Keratinocyte (primary cell): ENCODE results near the gene ZDHHC9. TPM values are rescaled to one million over a fixed set of nuclear protein-coding genes. Genes with fewer than 3 reads are reported as not detected.

Experiments
- DNase-seq: peaks from one replicate; pipeline ENCODE4 v3.0.0-alpha.2; 2011; ENCODE audit warnings: low read depth, missing footprints, low spot score
- FAIRE-seq: peaks from 2 replicates; lab custom pipeline; 2011; peaks lifted over from hg19 to GRCh38; lab: Jason Lieb, UNC
- H2AFZ ChIP-seq: 2 replicates; pipeline ENCODE4 v1.6.0; 2012; ENCODE audit warnings: low read length, control low read depth, inconsistent platforms; ENCODE audit not compliant: control insufficient read depth
- H3K27ac ChIP-seq: 2 replicates; pipeline ENCODE4 v1.5.1; 2011; ENCODE audit warnings: low read length; ENCODE audit not compliant: control insufficient read depth, insufficient read depth
- H3K27me3 ChIP-seq: 3 replicates; pipeline ENCODE4 v1.6.0; 2011; ENCODE audit warnings: low read length; ENCODE audit not compliant: control insufficient read depth, insufficient read depth; ENCODE audit errors: extremely low read depth
- H3K36me3 ChIP-seq, 2 experiments: 2 replicates in 1 of 2; 3 replicates in 1 of 2; pipeline ENCODE4 v1.5.1; 2011; ENCODE audit warnings: low read length in 2 of 2, mild to moderate bottlenecking in 1 of 2; ENCODE audit not compliant: control insufficient read depth in 2 of 2, insufficient read depth in 2 of 2; ENCODE audit errors: extremely low read depth in 1 of 2
- H3K4me1 ChIP-seq: 3 replicates; pipeline ENCODE4 v1.5.1; 2011; ENCODE audit warnings: low read length; ENCODE audit not compliant: control insufficient read depth, insufficient read depth; ENCODE audit errors: extremely low read depth
- H3K4me2 ChIP-seq: 3 replicates; pipeline ENCODE4 v1.6.0; 2011; ENCODE audit warnings: low read depth, low read length; ENCODE audit not compliant: control insufficient read depth, insufficient read depth; ENCODE audit errors: extremely low read depth
- H3K4me3 ChIP-seq, 3 experiments: fragments of 200-600 bp in 1 of 3; sonication (generic) in 1 of 3; 2 replicates in 2 of 3; 3 replicates in 1 of 3; pipeline ENCODE4 v1.5.1; 2011 to 2016; ENCODE audit warnings: low read length in 3 of 3, mild to moderate bottlenecking in 3 of 3, control low read depth in 2 of 3, inconsistent platforms in 1 of 3, low read depth in 1 of 3, mixed read lengths in 1 of 3, mixed run types in 1 of 3, moderate library complexity in 1 of 3; ENCODE audit not compliant: control insufficient read depth in 2 of 3, insufficient read depth in 2 of 3; ENCODE audit errors: extremely low read depth in 1 of 3
- H3K79me2 ChIP-seq: 2 replicates; pipeline ENCODE4 v1.6.0; 2012; ENCODE audit warnings: low read length; ENCODE audit not compliant: control insufficient read depth, insufficient read depth
- H3K9ac ChIP-seq: 3 replicates; pipeline ENCODE4 v1.6.0; 2011; ENCODE audit warnings: low read length; ENCODE audit not compliant: control insufficient read depth, insufficient read depth; ENCODE audit errors: extremely low read depth
- H3K9me1 ChIP-seq: 3 replicates; pipeline ENCODE4 v1.6.0; 2011; ENCODE audit warnings: low read length; ENCODE audit not compliant: control insufficient read depth, insufficient read depth; ENCODE audit errors: extremely low read depth
- H3K9me3 ChIP-seq: 2 replicates; pipeline ENCODE4 v1.5.1; 2012; ENCODE audit warnings: low read depth, low read length; ENCODE audit not compliant: control insufficient read depth
- H4K20me1 ChIP-seq: 3 replicates; pipeline ENCODE4 v1.6.0; 2011; ENCODE audit warnings: low read length; ENCODE audit not compliant: control insufficient read depth, insufficient read depth; ENCODE audit errors: extremely low read depth
- CTCF ChIP-seq, 3 experiments: IDR thresholded peaks in 1 of 3; conservative IDR thresholded peaks in 1 of 3; optimal IDR thresholded peaks in 1 of 3; 2 replicates in 2 of 3; 3 replicates in 1 of 3; pipeline versions ENCODE3 to v1.5.1; 2011; ENCODE audit warnings: low read length in 3 of 3, mild to moderate bottlenecking in 3 of 3, moderate library complexity in 2 of 3, control low read depth in 1 of 3, inconsistent platforms in 1 of 3; ENCODE audit not compliant: insufficient read depth in 2 of 3; ENCODE audit errors: extremely low read depth in 1 of 3
- EZH2 ChIP-seq: IDR thresholded peaks from one replicate; pipeline ENCODE4 v1.6.1; 2012; ENCODE audit warnings: inconsistent platforms, mild to moderate bottlenecking, low read length, moderate library complexity
- dilution Hi-C: fragments of 300-500 bp; cut with MboI; formaldehyde crosslinking; loops from one replicate; pipeline ENCODE4 v1.7.0; 2020; ENCODE audit warnings: low sequenced_read_pairs; ENCODE audit not compliant: extremely low pct_ligation_motif_present
- polyA plus RNA-seq, 5 experiments: library from polyadenylated mRNA; depleted of rRNA in 3 of 5; stranded (reverse) in 3 of 5; stranded (forward) in 1 of 5; unstranded in 1 of 5; fragments of >200 nt; gene quantifications; 1 replicate in 1 of 5; 2 replicates in 3 of 5; 3 replicates in 1 of 5; pipeline versions ENCODE4 v1.2.1 to v1.2.3, GENCODE V29; 2011 to 2012; ENCODE audit warnings: missing spikeins in 2 of 5, low read depth in 1 of 5, low replicate concordance in 1 of 5

The ZDHHC9 gene
- polyA plus RNA-seq, 1 donor (not counting 4 experiments of a cell fraction or from before 2014, with no cell fraction given) = 30.0 TPM

- no peak for DNase-seq
- Histone ChIP-seq H3K9me1 (no peaks in the 10 kb centered on the region), H4K20me1 (no peaks in the 10 kb centered on the region), H3K4me3 (no peak overlapping the region), H3K9ac (no peak overlapping the region), H3K9me3 (no peaks in the 10 kb centered on the region), H3K79me2 (no peaks in the 10 kb centered on the region), H3K4me2 (no peak overlapping the region), H3K4me1 (no peaks in the 10 kb centered on the region), H2AFZ (no peak overlapping the region), H3K27ac (no peak overlapping the region), H3K36me3 (no peaks in the 10 kb centered on the region), H3K27me3 (no peaks in the 10 kb centered on the region)
- no peak for FAIRE-seq
- TF ChIP-seq EZH2 (no peak), CTCF (optimal IDR thresholded peaks at IDR 0.05 in 1 of 3, IDR thresholded peaks at IDR 0.05 in 1 of 3, conservative IDR thresholded peaks at IDR 0.05 in 1 of 3; ENCODE audit: extremely low read depth in 1 of 3, insufficient read depth in 2 of 3, low read length in 3 of 3) (no peak)
- dilution Hi-C loops = no loop called here
These were observed 40.8 kb downstream of the ZDHHC9 start for GRCh38 chrX:129802863-129803262.

GRCh38 chrX:129800186-129800585 lies 43.5 kb downstream of the ZDHHC9 start:
- DNase-seq (no peak), FAIRE-seq (no peak)
- Histone ChIP-seq H3K27ac (no peak overlapping the region), H4K20me1 (no peaks in the 10 kb centered on the region), H3K9ac (no peak overlapping the region), H3K9me3 (no peaks in the 10 kb centered on the region), H2AFZ (no peak overlapping the region), H3K4me2 (no peak overlapping the region), H3K4me1 (no peaks in the 10 kb centered on the region), H3K79me2 (no peaks in the 10 kb centered on the region), H3K27me3 (no peaks in the 10 kb centered on the region), H3K9me1 (no peaks in the 10 kb centered on the region), H3K36me3 (no peaks in the 10 kb centered on the region), H3K4me3 (no peak overlapping the region)
- no peak for TF ChIP-seq EZH2
- dilution Hi-C loops = no loop called here

DNA sequence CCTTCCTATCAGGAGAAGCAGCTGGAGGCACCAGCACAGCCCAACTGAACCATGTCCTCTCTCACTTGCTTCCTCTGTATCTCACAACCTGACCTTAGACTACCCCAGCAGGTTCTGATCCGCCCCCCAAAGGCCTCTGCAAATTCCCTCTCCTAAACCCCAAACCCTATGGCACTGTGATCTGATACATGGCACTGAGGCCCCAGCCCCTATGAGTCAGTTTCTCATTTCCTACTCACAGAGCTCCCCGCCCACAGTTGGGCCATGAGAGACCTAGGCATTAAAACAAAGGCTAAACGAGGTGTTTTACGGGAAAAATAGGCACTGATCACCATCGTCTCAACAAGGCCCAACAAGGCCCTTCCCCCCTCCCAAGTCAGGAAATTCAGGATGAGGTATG lies 44.8 kb downstream of the ZDHHC9 start:
- no peak for FAIRE-seq
- Histone ChIP-seq H3K79me2 (no peaks in the 10 kb centered on the region), H3K27ac (no peak overlapping the region), H3K4me1 (no peaks in the 10 kb centered on the region), H3K27me3 (no peaks in the 10 kb centered on the region), H3K9me1 (no peaks in the 10 kb centered on the region), H3K4me2 (no peak overlapping the region), H3K4me3 (no peak overlapping the region), H3K9me3 (no peaks in the 10 kb centered on the region), H2AFZ (no peak overlapping the region), H4K20me1 (no peaks in the 10 kb centered on the region), H3K36me3 (no peaks in the 10 kb centered on the region), H3K9ac (no peak overlapping the region)
- no peak for DNase-seq
- dilution Hi-C loops = loop anchor here (10.0 kb wide), 1 partner anchor 54 kb away; no protein-coding TSS in a partner anchor
- TF ChIP-seq CTCF (optimal IDR thresholded peaks at IDR 0.05 in 1 of 3, IDR thresholded peaks at IDR 0.05 in 1 of 3, conservative IDR thresholded peaks at IDR 0.05 in 1 of 3; ENCODE audit: extremely low read depth in 1 of 3, insufficient read depth in 2 of 3, low read length in 3 of 3) (no peak), EZH2 (no peak)
